AG04449 (cell line): ENCODE results near the gene CD209.

Experiments
- CTCF ChIA-PET: fragments of 350-600 bp; formaldehyde crosslinking; extraction: SDS; loops from one replicate; lab custom pipeline; 2021; ENCODE audit warnings: antibody characterized with exemption; lab: Yijun Ruan, JAX
- POLR2A ChIA-PET: fragments of 400-600, 350-600 bp; formaldehyde crosslinking; extraction: SDS; loops from one replicate; lab custom pipeline; 2020; ENCODE audit warnings: antibody characterized with exemption, inconsistent platforms; lab: Yijun Ruan, JAX
- DNase-seq: peaks from one replicate; pipeline ENCODE4 v3.0.0-alpha.2; 2010; ENCODE audit warnings: low read depth, low spot score
- H3K4me3 ChIP-seq: 2 replicates; pipeline ENCODE4 v1.5.1; 2011; ENCODE audit warnings: low read depth, mild to moderate bottlenecking, control low read depth, low read length
- TF ChIP-seq, protein P1 (sequence below): IDR thresholded peaks from one replicate; pipeline ENCODE4 v1.5.1; 2011; ENCODE audit warnings: mild to moderate bottlenecking, moderate library complexity, low read length, control low read depth, inconsistent platforms; ENCODE audit not compliant: insufficient read depth; ENCODE audit errors: missing control alignments

Gene CD209

DNA sequence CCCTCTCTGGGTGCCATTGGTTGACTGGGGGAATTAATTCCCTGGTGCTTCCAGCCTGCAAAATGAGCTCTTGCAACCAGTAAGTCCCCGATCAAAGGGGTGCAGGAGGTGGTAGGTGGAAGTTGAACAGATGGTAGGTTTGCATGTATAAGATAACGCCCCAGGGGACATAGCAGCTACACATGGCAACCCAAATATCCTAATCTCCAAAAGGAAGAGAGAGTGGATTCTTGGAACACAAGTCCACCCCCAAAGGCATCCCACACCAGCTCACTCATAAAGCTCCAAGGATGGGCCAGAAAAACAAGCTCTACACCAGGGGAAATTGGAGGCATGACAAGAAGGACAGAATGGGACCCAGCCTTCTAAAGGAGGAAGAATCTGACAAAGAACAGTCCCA is 4.8 kb downstream of the CD209 start:
- no peak for DNase-seq
- ChIA-PET CTCF (interaction anchor here (1.9 kb wide), 1 partner anchor 62 kb away, joined by 5 read pairs; the partner anchor contains the start of gene TRAPPC5), POLR2A (no interaction called here)

DNA sequence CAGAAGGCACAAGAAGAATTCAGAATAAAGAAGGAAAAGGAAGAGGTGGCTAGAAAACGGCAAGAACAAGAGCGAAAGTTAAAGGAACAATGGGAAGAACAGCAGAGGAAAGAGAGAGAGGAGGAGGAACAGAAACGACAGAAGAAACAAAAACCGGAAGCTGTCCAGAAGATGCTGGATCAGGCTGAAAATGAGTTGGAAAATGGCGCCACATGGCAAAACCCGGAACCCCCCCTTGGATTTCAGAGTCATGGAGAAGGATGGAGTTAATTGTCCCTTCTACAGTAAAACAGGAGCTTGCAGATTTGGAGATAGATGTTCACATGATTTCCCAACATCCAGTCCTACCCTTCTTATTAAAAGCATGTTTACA is 6.7 kb downstream of the CD209 start:
- no peak for DNase-seq
- ChIA-PET CTCF (no interaction called here), POLR2A (no interaction called here)
- TF ChIP-seq, protein P1, sequence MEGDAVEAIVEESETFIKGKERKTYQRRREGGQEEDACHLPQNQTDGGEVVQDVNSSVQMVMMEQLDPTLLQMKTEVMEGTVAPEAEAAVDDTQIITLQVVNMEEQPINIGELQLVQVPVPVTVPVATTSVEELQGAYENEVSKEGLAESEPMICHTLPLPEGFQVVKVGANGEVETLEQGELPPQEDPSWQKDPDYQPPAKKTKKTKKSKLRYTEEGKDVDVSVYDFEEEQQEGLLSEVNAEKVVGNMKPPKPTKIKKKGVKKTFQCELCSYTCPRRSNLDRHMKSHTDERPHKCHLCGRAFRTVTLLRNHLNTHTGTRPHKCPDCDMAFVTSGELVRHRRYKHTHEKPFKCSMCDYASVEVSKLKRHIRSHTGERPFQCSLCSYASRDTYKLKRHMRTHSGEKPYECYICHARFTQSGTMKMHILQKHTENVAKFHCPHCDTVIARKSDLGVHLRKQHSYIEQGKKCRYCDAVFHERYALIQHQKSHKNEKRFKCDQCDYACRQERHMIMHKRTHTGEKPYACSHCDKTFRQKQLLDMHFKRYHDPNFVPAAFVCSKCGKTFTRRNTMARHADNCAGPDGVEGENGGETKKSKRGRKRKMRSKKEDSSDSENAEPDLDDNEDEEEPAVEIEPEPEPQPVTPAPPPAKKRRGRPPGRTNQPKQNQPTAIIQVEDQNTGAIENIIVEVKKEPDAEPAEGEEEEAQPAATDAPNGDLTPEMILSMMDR, result no peak
- H3K4me3 ChIP-seq, result no peak overlapping the region

More for the DNA sequence above, 4.8 kb downstream of the CD209 start:
- TF ChIP-seq, protein P1, result no peak
- no peak overlapping the region for H3K4me3 ChIP-seq

DNA sequence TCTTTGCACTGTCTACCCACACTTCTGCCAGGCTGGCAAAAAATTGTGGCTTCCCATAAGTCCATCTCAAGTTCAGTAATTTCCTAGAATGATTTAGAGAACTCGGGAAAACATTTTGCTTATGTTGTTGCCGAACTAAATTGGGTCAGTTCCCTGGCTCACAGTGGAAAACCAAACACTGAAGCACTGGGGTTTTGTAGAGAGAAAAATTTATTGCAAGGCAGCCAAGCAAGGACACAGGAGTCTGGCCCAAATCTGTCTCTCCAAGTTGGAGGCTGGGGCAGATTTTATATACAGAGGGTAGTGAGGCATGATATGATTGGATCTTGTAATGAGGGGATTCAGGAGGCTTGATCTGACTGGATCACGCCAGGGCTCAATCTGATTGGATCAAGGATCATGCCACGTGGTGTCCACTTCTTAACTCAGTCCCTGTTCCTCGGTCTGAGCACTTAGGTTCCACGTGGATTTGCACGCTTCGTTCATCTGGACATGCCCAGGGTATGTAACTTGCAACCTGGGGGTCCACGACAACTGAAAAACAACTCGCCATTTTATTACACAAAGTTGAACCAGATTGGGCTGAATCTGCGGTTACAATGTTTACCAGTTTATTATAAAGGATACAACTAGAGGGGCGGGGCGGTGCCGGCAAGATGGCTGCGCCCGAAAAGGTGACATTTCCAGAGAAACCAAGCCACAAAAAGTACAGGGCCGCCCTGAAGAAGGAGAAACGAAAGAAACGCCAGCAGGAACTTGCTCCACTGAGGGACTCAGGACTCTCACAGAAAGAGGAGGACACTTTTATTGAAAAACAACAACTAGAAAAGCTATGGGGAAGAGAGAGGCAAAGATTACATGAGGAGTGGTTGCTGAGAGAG is 7.3 kb downstream of the CD209 start:
- no peak for DNase-seq
- POLR2A ChIA-PET, result no interaction called here
- no peak overlapping the region for H3K4me3 ChIP-seq
- TF ChIP-seq, protein P1, result no peak
- CTCF ChIA-PET, result no interaction called here

DNA sequence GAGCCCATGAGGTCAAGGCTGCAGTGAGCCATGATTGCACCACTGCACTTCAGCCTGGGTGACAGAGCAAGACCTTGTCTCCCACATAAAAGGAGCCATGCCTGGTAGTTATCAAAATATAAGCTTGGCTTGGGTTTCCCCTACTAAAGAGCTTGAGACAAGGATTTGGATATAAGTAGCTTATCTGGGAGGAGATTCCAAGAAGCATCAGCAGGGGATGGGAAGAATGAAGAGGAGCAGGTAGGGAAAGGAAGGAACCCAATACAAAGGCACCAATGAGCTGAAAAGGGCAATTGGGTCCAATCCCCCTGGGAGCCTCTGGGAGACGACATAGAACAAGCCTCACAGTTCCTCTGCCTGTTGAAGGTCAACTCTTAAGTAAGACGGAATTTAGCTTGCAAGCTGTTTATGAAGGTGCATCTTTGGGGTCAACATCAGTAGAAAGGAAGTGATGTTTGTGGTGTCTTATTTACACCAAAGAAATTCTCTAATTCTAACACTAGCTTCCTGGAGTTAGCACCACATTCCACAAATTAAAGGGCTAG is 8.1 kb downstream of the CD209 start:
- no peak for DNase-seq

DNA sequence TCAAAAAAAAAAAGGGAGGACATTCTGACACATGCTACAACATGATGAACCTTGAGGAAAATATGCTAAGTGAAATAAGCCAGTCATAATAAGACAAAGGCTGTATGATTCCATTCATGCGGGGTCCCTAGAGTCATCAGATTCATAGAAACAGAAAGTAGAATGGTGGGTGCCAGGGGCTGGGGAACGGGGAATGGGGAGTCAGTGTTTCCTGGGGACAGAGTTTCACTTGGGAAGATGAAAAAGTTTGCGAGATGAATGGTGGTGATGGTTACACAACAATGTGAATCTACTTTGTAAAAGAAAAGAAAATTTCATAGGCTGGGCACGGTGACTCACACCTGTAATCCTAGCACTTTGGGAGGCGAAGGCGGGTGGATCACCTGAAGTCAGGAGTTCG is 9.3 kb downstream of the CD209 start:
- H3K4me3 ChIP-seq, result no peak overlapping the region
- no peak for DNase-seq
- ChIA-PET POLR2A (no interaction called here), CTCF (interaction anchor here (1.0 kb wide), 1 partner anchor 57 kb away, joined by 3 read pairs; the partner anchor contains the start of gene TRAPPC5)
- TF ChIP-seq, protein P1, result no peak

More for the DNA sequence above, 8.1 kb downstream of the CD209 start:
- ChIA-PET POLR2A (no interaction called here), CTCF (interaction anchor here (1.0 kb wide), 1 partner anchor 58 kb away, joined by 3 read pairs; the partner anchor contains the start of gene TRAPPC5)
- H3K4me3 ChIP-seq, result no peak overlapping the region
- TF ChIP-seq, protein P1, result no peak

DNA sequence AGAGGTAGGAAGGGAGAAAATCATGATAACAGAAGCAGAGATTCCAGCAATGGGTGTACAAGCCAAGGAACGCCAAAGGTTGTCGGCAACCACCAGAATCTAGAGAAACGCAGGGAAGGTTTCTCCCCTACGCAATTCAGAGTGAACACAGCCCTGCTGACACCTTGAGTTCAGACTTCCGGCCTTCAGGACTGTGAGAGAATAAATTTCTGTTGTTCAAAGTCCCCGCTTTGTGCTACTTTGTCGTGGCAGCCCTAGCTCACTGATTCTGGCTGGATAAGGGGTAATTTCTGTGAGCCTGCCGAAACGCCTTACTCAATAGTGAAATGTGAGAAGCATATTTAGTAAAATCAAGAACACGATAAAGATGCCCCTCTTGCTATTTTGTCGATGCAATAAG is 10.1 kb downstream of the CD209 start:
- CTCF ChIA-PET, result no interaction called here
- POLR2A ChIA-PET, result no interaction called here
- H3K4me3 ChIP-seq, result no peak overlapping the region
- no peak for DNase-seq
- TF ChIP-seq, protein P1, result no peak
